GM12892 (cell line): ENCODE results near the gene IGFBP2.

Experiments used
- DNase-seq: peaks from one replicate; pipeline ENCODE4 v3.0.0; 2011; ENCODE audit not compliant: insufficient read length
- FAIRE-seq: peaks from 2 replicates; lab custom pipeline; 2011; peaks lifted over from hg19 to GRCh38; lab: Jason Lieb, UNC
- POLR2A ChIP-seq: IDR thresholded peaks from 2 replicates; pipeline ENCODE4 v1.6.1; 2011; ENCODE audit warnings: low read depth, low read length, control low read depth
- POLR2AphosphoS5 ChIP-seq: IDR thresholded peaks from 2 replicates; pipeline ENCODE4 v1.6.1; 2011; ENCODE audit warnings: low read depth, low read length, control low read depth
- TAF1 ChIP-seq: IDR thresholded peaks from 2 replicates; pipeline ENCODE4 v1.6.1; 2011; ENCODE audit warnings: low read depth, mild to moderate bottlenecking, control low read depth, low read length, borderline replicate concordance

Gene IGFBP2

DNA sequence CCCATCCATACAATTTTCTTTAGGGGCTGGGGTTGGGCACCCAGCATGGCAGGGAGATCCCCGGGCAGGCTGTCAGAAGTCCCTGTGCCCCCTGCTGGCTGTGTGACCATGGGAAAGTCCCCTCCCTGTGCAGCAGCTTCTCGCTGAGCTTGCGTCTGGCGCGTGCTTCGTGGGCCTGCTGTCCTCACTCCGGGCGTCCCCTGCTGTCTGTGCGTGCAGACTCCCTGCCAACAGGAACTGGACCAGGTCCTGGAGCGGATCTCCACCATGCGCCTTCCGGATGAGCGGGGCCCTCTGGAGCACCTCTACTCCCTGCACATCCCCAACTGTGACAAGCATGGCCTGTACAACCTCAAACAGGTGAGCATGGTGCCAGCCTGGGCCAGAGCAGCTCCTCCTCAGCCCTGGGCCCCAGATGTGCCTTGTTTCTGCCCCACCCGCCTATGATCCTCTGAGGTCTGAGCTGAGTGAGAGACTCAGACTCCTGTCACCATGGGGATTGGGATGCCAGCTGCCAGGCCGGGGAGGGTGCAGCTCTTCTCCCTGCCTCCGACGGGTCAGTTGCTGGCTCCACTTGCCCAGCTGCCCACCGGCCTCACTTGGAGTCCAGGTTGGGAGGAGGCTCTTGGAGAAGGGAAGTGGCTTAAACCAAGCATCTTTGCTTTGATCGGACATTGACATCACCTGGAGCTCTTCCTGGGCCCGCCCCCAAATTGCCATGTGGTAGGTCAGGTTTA lies 28.6 kb downstream of the IGFBP2 start:
- FAIRE-seq (no peak), DNase-seq (no peak)
- no peak for TF ChIP-seq POLR2AphosphoS5
- no peak for TF ChIP-seq TAF1
- TF ChIP-seq POLR2A, result no peak

DNA sequence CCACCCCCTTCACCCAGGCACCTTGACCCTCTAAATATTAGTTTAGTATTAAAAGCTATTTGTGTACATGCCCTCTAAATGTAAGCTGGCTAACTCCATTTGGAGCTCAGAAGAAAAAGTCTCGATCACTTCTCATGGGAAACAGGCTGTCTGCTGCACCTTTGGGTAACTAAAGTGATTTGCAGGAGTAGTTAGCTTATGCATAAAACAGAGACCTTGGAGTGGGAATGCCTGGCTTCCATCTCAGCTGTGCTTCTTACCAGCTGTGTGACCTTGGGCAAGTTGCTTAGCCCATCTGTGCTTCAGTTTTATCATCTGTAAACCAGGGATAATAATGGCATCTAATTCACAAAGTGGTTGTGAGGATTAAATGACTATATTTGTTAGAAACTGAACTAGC lies 29.9 kb downstream of the IGFBP2 start:
- TF ChIP-seq POLR2A (no peak), POLR2AphosphoS5 (no peak), TAF1 (no peak)
- DNase-seq, result no peak
- FAIRE-seq, result no peak

DNA sequence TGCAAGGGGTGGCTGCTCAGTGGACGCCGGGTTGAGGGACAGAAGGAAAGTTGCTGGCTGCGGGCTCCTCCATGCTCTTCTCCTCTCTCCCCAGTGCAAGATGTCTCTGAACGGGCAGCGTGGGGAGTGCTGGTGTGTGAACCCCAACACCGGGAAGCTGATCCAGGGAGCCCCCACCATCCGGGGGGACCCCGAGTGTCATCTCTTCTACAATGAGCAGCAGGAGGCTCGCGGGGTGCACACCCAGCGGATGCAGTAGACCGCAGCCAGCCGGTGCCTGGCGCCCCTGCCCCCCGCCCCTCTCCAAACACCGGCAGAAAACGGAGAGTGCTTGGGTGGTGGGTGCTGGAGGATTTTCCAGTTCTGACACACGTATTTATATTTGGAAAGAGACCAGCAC lies 30.6 kb downstream of the IGFBP2 start:
- DNase-seq, result no peak
- no peak for FAIRE-seq
- TF ChIP-seq POLR2AphosphoS5, result no peak
- TF ChIP-seq POLR2A, result no peak
- no peak for TF ChIP-seq TAF1

DNA sequence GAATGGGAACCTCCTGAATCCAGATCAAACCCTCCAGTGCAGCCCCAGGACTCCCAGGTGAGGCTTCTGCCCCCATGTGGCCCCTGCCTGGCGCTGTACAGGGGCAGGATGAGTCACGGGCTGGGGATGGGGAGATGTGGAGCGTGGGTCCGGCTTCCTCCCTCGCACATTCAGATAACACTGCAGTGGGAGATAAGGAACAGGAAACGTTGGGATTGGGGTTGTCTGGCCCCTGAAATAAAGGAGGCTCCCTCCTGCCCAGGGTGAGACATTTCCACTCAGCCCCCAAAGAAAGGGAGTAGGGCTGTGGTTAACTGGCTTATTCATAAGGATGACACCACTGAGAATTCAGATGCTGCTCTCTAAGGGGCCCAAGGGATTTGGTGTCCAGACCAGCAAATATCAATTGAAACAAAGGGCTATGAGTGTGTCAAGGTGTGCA lies 31.4 kb downstream of the IGFBP2 start:
- no peak for FAIRE-seq

DNA sequence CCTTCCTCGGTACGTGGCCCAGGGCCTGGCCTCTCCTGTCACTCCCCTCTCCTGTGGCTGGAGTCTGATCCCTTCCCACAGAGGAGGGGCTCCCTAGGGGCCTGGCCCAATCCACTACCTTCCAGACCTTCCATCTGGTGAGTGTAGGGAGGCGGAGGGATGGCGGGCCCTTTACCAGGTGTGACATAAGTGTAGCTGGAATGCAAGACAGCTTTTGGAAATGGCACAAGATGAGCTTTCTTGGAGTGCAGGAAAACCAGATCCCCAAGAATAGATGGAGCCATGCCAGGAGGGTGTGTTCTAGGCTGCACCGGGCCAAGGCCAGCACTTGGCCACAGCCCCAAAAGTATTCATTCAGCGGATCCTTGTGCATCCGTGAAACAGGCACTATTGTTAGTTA lies 32.0 kb downstream of the IGFBP2 start:
- no peak for FAIRE-seq
- TF ChIP-seq POLR2AphosphoS5, result no peak
- TF ChIP-seq POLR2A, result no peak
- no peak for TF ChIP-seq TAF1
- no peak for DNase-seq

More for the DNA sequence above, 31.4 kb downstream of the IGFBP2 start:
- no peak for TF ChIP-seq POLR2A
- no peak for TF ChIP-seq POLR2AphosphoS5
- no peak for TF ChIP-seq TAF1
- no peak for DNase-seq

DNA sequence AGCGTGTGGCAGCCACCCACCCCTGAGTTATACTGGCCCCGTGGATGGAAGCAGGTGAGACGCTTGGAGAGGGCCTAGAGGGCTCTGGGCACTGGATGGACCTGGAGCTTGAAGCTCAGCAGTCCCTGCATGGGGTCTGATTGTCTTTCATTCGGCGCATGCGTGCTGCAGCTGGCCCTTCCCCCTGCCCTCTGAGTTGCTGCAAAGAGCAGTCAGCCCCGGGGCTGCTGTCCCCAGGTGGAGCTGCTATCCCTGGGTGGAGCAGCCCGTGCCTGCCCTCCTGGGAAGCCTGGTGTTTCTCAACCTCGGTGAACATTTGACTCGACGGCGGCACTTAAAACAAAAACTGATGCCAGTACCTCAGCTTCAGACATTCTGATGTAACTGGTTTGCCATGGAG lies 32.5 kb downstream of the IGFBP2 start:
- DNase-seq, result no peak
- TF ChIP-seq TAF1, result no peak
- no peak for TF ChIP-seq POLR2AphosphoS5
- no peak for TF ChIP-seq POLR2A
- FAIRE-seq, result no peak

DNA sequence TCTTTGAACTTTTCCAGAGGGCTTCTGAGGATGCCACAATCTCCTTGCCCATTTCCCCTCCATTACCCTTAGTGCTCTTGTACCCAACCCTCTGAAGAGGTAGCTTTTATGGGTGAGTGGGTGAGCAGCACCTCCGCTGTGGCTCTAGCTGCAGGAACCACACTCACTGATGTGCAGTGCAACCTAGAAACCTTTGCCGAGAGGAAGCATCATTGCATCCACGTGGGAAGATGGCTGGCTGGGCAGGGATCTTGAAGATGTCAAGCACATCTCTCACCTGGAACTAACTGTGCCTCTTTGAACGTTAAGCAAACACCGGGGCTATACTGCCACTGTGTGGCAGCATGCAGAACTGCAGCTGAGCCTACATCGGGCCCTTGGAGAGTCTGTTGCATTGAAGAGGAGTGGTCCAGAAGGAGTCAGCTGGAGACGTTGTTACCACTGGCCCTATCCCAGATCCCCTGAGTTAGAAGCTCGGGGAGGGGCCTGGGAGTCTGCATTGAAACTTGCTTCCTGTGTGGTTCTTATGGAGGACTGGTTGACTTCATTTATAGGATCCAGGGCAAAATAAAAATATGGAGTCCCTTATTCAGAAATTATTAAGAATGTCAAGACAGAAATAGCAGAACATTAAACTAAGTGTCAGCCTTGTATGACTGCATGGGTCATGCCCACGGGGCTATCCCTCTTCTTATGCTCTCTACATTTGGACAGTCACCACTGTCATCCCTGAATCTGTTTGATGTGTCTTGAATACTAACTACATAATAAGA lies 33.4 kb downstream of the IGFBP2 start:
- FAIRE-seq (peak; percentile 99), DNase-seq (peak; percentile 55)
- TF ChIP-seq TAF1 (no peak), POLR2A (no peak)

DNA sequence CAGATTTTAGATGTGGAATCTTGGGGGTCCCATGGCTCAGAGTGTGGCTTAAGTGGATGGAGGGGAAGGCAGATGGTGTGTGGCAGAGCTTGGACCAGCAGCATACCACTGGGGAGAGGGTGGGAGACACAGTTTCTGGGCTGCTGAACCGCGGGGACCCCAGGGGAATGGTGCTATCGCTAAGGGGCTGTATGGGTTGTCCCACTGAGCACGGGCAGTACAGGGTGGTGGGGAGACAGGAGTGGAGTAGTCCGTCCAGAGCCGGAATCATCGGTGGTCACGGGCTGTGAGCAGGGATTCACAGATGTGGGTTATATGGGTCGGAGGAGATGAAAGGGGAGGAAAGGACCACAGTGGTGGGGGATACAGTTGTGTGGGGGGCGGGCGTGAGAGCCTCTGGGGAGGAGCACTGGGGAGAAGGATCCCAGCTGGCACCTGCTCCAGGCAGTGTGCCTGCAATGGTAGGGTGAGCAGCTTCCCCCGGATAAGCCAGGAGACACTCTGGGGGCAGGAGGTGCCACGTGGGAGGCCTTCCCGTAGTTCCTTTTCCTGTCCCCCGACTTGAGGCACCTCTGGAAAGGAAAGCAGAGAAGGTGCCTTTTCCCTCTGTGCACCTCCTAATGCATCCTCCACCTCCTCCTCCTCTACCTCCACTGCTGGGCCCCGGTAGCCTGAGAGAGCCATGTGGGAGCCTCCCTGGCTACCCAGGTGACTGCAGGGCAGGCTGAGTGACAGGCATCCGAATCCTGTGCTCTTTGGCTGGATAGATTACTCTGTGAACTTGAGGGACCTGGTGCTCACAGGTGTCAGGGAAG lies 37.3 kb downstream of the IGFBP2 start:
- TF ChIP-seq POLR2AphosphoS5 (no peak), POLR2A (no peak), TAF1 (no peak)
- FAIRE-seq (no peak), DNase-seq (no peak)

DNA sequence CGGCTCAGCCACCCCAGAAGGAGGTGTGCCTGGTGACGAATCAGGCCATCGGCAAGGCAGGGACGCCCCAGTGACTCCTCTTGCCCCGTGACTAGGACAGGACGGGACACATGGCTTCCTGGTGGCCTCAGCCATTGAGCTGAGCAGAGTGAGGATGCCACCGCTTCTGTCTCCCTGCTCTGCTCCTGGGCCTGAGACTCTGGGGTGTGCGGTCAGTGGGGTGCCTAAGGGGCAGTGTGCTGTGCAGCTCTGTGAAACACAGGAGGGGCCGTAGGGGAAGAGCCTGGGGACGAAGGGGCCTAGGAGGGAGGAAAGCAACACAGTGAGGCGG lies 37.8 kb downstream of the IGFBP2 start:
- DNase-seq (no peak), FAIRE-seq (no peak)

DNA sequence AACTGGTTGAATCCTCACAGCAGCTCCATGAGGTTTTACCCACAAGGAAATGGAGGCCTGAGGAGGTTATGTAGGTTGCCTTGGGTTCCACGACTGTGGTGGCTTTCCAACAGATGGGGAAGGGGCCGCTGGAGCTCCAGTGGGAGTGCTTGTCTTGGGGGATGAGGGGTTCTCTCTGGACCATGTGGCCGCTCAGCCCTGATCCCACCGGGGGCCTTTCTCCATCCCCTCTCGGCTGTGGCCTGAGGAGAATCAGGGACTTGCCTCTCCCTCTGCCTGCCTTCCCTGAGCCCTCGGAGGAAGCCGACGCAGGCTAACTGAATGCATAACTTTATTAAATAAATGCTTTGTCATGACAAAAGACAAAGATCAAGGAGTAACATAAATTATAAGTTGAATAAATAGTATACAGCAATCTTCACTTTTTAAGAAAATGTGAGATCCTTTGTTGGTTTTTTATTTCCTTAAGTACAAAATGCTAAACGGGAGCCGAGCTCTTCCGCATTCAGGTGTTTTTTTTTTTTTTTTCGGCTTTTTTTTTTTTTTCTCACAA lies 38.6 kb downstream of the IGFBP2 start:
- FAIRE-seq (no peak), DNase-seq (no peak)
- TF ChIP-seq TAF1 (no peak), POLR2A (no peak), POLR2AphosphoS5 (no peak)

More for the DNA sequence above, 37.8 kb downstream of the IGFBP2 start:
- TF ChIP-seq TAF1 (no peak), POLR2AphosphoS5 (no peak), POLR2A (no peak)

DNA sequence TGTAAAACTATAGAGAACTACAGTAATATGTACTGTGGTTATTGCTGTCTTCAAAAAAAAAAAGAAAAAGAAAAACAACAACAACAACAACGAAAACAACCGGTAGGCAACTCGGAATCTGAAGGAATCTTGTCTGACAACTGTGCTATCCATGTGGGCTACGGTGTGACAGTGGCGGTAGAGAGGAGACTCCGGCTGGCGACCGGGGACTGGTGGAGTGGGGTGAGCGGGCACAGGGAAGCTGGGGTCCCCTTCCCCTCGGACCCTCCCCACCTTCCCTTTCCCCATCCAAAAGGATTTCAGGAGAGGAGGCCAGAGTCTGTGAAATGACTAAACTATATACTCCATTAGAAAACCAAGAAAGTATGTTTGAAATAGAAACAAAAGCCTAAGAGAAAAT lies 39.2 kb downstream of the IGFBP2 start:
- no peak for TF ChIP-seq POLR2AphosphoS5
- no peak for TF ChIP-seq POLR2A
- no peak for TF ChIP-seq TAF1

DNA sequence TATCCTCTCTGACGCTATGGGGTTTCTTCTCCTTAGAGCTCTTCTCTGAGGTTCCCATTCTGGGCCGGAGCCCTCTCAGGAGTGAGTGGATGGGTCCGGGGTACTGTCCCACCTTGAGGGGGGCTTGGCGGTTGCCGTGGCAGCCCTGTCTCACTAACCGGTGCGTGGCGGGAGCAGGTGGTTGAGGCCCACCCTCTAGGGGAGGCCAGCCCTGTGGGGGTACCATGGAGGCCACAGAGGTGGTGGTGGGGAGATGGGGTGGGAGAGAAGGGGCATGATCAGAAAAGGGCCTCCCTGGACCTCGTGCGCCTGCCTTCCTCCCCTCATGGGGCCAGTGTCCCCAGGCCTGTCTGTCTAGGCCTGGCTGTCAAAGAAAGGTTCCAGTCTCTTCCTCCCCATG lies 39.8 kb downstream of the IGFBP2 start:
- TF ChIP-seq POLR2AphosphoS5 (no peak), TAF1 (no peak), POLR2A (no peak)
- FAIRE-seq, result no peak

More for the DNA sequence above, 39.2 kb downstream of the IGFBP2 start:
- DNase-seq, result no peak
- no peak for FAIRE-seq

More for the DNA sequence above, 39.8 kb downstream of the IGFBP2 start:
- no peak for DNase-seq
